HCT116 (cell line): ENCODE data around the gene PDCD6IP. TPM values are rescaled to one million over a fixed set of nuclear protein-coding genes. Genes with fewer than 3 reads are reported as not detected.

Experiments used
- ATAC-seq: fragments of 200-7000 bp; cut with Tn5 transposase; 2 replicates; pipeline ENCODE4 v1.9.1; 2020; ENCODE audit warnings: mild to moderate bottlenecking, moderate library complexity
- Bru-seq: library from RNA; stranded (reverse); fragments of 400-500 nt; gene quantifications from one replicate; lab custom pipeline; 2021; lab: Mats Ljungman, UMichigan
- BruChase-seq, 2 experiments: library from RNA; stranded (reverse); fragments of 400-500 nt; gene quantifications; one replicate each; lab custom pipeline; 2021; lab: Mats Ljungman, UMichigan
- BruUV-seq: library from RNA; stranded (reverse); fragments of 400-500 nt; replicated peaks from 2 replicates; lab custom pipeline; 2021; lab: Mats Ljungman, UMichigan
- CTCF ChIA-PET: fragments of 300-600 bp; sonication (Branson Sonifier 250); formaldehyde crosslinking; loops from one replicate; lab custom pipeline; 2021; ENCODE audit warnings: antibody characterized with exemption; lab: Charles Lee
- POLR2A ChIA-PET: fragments of 300-600, 350-600 bp; sonication (Branson Sonifier 250); formaldehyde crosslinking; loops from one replicate; lab custom pipeline; 2021; ENCODE audit warnings: antibody characterized with exemption; lab: Charles Lee
- RAD21 ChIA-PET, 2 experiments: fragments of 300-600 bp; sonication (Branson Sonifier 250); formaldehyde crosslinking; loops; one replicate each; lab custom pipeline; 2023; ENCODE audit warnings: low total read pairs in 2 of 2; ENCODE audit not compliant: uncharacterized antibody in 2 of 2, unreplicated experiment in 2 of 2, low non-redundant PET in 1 of 2; lab: Charles Lee
- DNase-seq: peaks from one replicate; pipeline ENCODE4 v3.0.0-alpha.2; 2010; ENCODE audit warnings: low read depth, low spot score
- H2AFZ ChIP-seq: fragments of 200-600 bp; shearing (Covaris generic), sonication (generic); 2 replicates; pipeline ENCODE4 v1.6.1; 2017; ENCODE audit warnings: low read depth, mixed run types, mixed read lengths, antibody characterized with exemption, low read length; ENCODE audit not compliant: poor library complexity, severe bottlenecking
- H3K27ac ChIP-seq: 2 replicates; pipeline ENCODE4 v1.5.1; 2012; ENCODE audit warnings: low read depth, low read length
- H3K27me3 ChIP-seq: fragments of 200-600 bp; sonication (generic); 2 replicates; pipeline ENCODE4 v1.6.1; 2016; ENCODE audit warnings: mixed run types, low read length, mixed read lengths; ENCODE audit not compliant: insufficient read depth
- H3K36me3 ChIP-seq, 2 experiments: fragments of 200-500 bp in 1 of 2; fragments of 200-600 bp in 1 of 2; sonication (Bioruptor generic) in 1 of 2; sonication (generic) in 1 of 2; 2 replicates each; pipeline versions ENCODE4 v1.5.1 to v1.6.1; 2014 to 2016; ENCODE audit warnings: low read length in 2 of 2, inconsistent platforms in 1 of 2, mixed read lengths in 1 of 2, mixed run types in 1 of 2; ENCODE audit not compliant: insufficient read depth in 2 of 2, control insufficient read depth in 1 of 2
- H3K4me1 ChIP-seq, 2 experiments: fragments of 200-600 bp in 1 of 2; sonication (generic) in 1 of 2; 2 replicates each; pipeline versions ENCODE4 v1.5.1 to v1.6.1; 2012 to 2017; ENCODE audit warnings: low read length in 2 of 2, inconsistent platforms in 1 of 2, mild to moderate bottlenecking in 1 of 2, mixed read lengths in 1 of 2, mixed run types in 1 of 2, moderate library complexity in 1 of 2; ENCODE audit not compliant: insufficient read depth in 2 of 2, control insufficient read depth in 1 of 2
- H3K4me2 ChIP-seq: fragments of 200-600 bp; sonication (generic); 2 replicates; pipeline ENCODE4 v1.6.1; 2017; ENCODE audit warnings: mixed run types, low read length, mixed read lengths
- H3K4me3 ChIP-seq, 2 experiments: fragments of 200-600 bp in 1 of 2; sonication (generic) in 1 of 2; replicated peaks in 1 of 2; 2 replicates each; pipeline ENCODE4 v1.5.1; 2011 to 2016; ENCODE audit warnings: low read length in 2 of 2, control low read depth in 1 of 2, low read depth in 1 of 2, mild to moderate bottlenecking in 1 of 2, mixed read lengths in 1 of 2, mixed run types in 1 of 2
- H3K79me2 ChIP-seq: fragments of 200-600 bp; sonication (generic); 2 replicates; pipeline ENCODE4 v1.6.1; 2017; ENCODE audit warnings: mild to moderate bottlenecking, mixed run types, low read length, moderate library complexity, mixed read lengths; ENCODE audit not compliant: insufficient read depth
- H3K9ac ChIP-seq: fragments of 200-600 bp; sonication (generic); 2 replicates; pipeline ENCODE4 v1.6.1; 2016; ENCODE audit warnings: low read length, mixed read lengths
- H3K9me2 ChIP-seq: fragments of 200-600 bp; sonication (generic), shearing (Covaris generic); 2 replicates; pipeline ENCODE4 v1.6.1; 2017; ENCODE audit warnings: mixed run types, mild to moderate bottlenecking, moderate library complexity; ENCODE audit not compliant: insufficient read depth
- H3K9me3 ChIP-seq, 2 experiments: fragments of 200-500 bp in 1 of 2; fragments of 200-600 bp in 1 of 2; sonication (Bioruptor generic) in 1 of 2; sonication (generic) in 1 of 2; 2 replicates each; pipeline ENCODE4 v1.6.1; 2014 to 2017; ENCODE audit warnings: low read length in 2 of 2, mixed read lengths in 2 of 2, inconsistent platforms in 1 of 2, low read depth in 1 of 2, mild to moderate bottlenecking in 1 of 2, mixed run types in 1 of 2, moderate library complexity in 1 of 2; ENCODE audit not compliant: control insufficient read depth in 1 of 2, insufficient read depth in 1 of 2
- H4K20me1 ChIP-seq: fragments of 200-600 bp; sonication (generic), shearing (Covaris generic); 2 replicates; pipeline ENCODE4 v1.6.1; 2017; ENCODE audit warnings: mixed run types, mild to moderate bottlenecking, moderate library complexity; ENCODE audit not compliant: insufficient read depth
- ATF3 ChIP-seq: IDR thresholded peaks from 2 replicates; pipeline ENCODE4 v1.6.1; 2012
- CEBPB ChIP-seq: IDR thresholded peaks from 2 replicates; pipeline ENCODE4 v1.6.1; 2012; ENCODE audit warnings: low read depth
- EGR1 ChIP-seq: IDR thresholded peaks from 2 replicates; pipeline ENCODE4 v1.6.1; 2012; ENCODE audit warnings: low read depth
- ELF1 ChIP-seq: IDR thresholded peaks from 2 replicates; pipeline ENCODE4 v1.6.1; 2012; ENCODE audit warnings: low read depth, borderline replicate concordance
- EZH2 ChIP-seq: fragments of 200-600 bp; sonication (generic); IDR thresholded peaks from 2 replicates; pipeline ENCODE4 v1.6.1; 2017; ENCODE audit warnings: antibody characterized with exemption, mixed run types
- EZH2phosphoT487 ChIP-seq: fragments of 200-600 bp; IDR thresholded peaks from 2 replicates; pipeline ENCODE4 v1.6.1; 2018; ENCODE audit warnings: antibody characterized with exemption, borderline replicate concordance
- FOSL1 ChIP-seq: IDR thresholded peaks from 2 replicates; pipeline ENCODE4 v1.6.1; 2012; ENCODE audit warnings: low read depth
- JUND ChIP-seq: IDR thresholded peaks from 2 replicates; pipeline ENCODE4 v1.6.1; 2012
- POLR2A ChIP-seq: IDR thresholded peaks from 2 replicates; pipeline ENCODE4 v1.7.0; 2011; ENCODE audit warnings: borderline replicate concordance; ENCODE audit not compliant: insufficient read depth, insufficient read length; ENCODE audit errors: extremely low read depth
- RAD21 ChIP-seq: IDR thresholded peaks from 2 replicates; pipeline ENCODE4 v1.6.1; 2012; ENCODE audit warnings: low read depth, mild to moderate bottlenecking
- SIN3A ChIP-seq: IDR thresholded peaks from 2 replicates; pipeline ENCODE4 v1.6.1; 2012; ENCODE audit warnings: low read depth
- SP1 ChIP-seq: IDR thresholded peaks from 2 replicates; pipeline ENCODE4 v1.6.1; 2012; ENCODE audit warnings: low read depth
- SRF ChIP-seq: IDR thresholded peaks from 2 replicates; pipeline ENCODE4 v1.6.1; 2012; ENCODE audit warnings: low read depth
- YY1 ChIP-seq: IDR thresholded peaks from 2 replicates; pipeline ENCODE4 v1.6.1; 2011; ENCODE audit warnings: low read length, low read depth, moderate library complexity, mild to moderate bottlenecking; ENCODE audit not compliant: insufficient replicate concordance; ENCODE audit errors: extremely low read depth
- ZBTB33 ChIP-seq: IDR thresholded peaks from 2 replicates; pipeline ENCODE4 v1.6.1; 2011; ENCODE audit warnings: mild to moderate bottlenecking, low read length, moderate library complexity; ENCODE audit not compliant: insufficient replicate concordance; ENCODE audit errors: extremely low read depth
- ZNF274 ChIP-seq: fragments of 200-500 bp; sonication (Bioruptor generic); IDR thresholded peaks from 2 replicates; pipeline ENCODE4 v1.6.1; 2014; ENCODE audit warnings: mild to moderate bottlenecking, low read depth, low read length, inconsistent platforms
- intact Hi-C: fragments of 100-400 bp; cut with micrococcal nuclease; formaldehyde crosslinking; loops from 2 replicates; pipeline ENCODE4 v1.10.0; 2022
- long read RNA-seq: library from polyadenylated mRNA; unstranded; transcript quantifications from one replicate; pipeline ENCODE4 v2.0.0, GENCODE V29; 2021; ENCODE audit not compliant: unreplicated experiment
- polyA plus RNA-seq: library from polyadenylated mRNA; unstranded; fragments of >200 nt; gene quantifications from 2 replicates; pipeline ENCODE4 v1.2.1, GENCODE V29; 2012; ENCODE audit warnings: missing spikeins
- total RNA-seq: library from RNA; stranded (reverse); gene quantifications from one replicate; pipeline ENCODE4 v1.2.1, GENCODE V29; 2021; ENCODE audit not compliant: unreplicated experiment
- TF ChIP-seq, protein P1 (sequence below), 3 experiments: fragments of 200-600 bp in 1 of 3; sonication (generic) in 1 of 3; IDR thresholded peaks in 2 of 3; conservative IDR thresholded peaks in 1 of 3; 2 replicates each; pipeline ENCODE4 v1.5.1; 2012 to 2017; ENCODE audit warnings: low read depth in 2 of 3, low read length in 2 of 3, antibody characterized with exemption in 1 of 3, borderline replicate concordance in 1 of 3, control low read depth in 1 of 3, mild to moderate bottlenecking in 1 of 3, mixed read lengths in 1 of 3, mixed run types in 1 of 3, moderate library complexity in 1 of 3; ENCODE audit not compliant: insufficient read depth in 1 of 3

The PDCD6IP gene, protein sequence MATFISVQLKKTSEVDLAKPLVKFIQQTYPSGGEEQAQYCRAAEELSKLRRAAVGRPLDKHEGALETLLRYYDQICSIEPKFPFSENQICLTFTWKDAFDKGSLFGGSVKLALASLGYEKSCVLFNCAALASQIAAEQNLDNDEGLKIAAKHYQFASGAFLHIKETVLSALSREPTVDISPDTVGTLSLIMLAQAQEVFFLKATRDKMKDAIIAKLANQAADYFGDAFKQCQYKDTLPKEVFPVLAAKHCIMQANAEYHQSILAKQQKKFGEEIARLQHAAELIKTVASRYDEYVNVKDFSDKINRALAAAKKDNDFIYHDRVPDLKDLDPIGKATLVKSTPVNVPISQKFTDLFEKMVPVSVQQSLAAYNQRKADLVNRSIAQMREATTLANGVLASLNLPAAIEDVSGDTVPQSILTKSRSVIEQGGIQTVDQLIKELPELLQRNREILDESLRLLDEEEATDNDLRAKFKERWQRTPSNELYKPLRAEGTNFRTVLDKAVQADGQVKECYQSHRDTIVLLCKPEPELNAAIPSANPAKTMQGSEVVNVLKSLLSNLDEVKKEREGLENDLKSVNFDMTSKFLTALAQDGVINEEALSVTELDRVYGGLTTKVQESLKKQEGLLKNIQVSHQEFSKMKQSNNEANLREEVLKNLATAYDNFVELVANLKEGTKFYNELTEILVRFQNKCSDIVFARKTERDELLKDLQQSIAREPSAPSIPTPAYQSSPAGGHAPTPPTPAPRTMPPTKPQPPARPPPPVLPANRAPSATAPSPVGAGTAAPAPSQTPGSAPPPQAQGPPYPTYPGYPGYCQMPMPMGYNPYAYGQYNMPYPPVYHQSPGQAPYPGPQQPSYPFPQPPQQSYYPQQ
- total RNA-seq = 241 TPM
- 114 and 133 TPM in 2 replicates for polyA plus RNA-seq
- Bru-seq, nascent RNA = percentile 93 among the genes with signal in this experiment
- percentile 94 among the genes with signal in this experiment for BruChase-seq, experiment 1, labeled RNA remaining after a 6-hour chase
- BruChase-seq, experiment 2, labeled RNA remaining after a 2-hour chase = percentile 90 among the genes with signal in this experiment
- long read RNA-seq, full-length matches to known transcripts = 75 of 165 reads
- long read RNA-seq, partial matches to known transcripts = 20 of 165 reads
- long read RNA-seq, other reads (novel, unspliced or antisense) = 70 of 165 reads

DNA sequence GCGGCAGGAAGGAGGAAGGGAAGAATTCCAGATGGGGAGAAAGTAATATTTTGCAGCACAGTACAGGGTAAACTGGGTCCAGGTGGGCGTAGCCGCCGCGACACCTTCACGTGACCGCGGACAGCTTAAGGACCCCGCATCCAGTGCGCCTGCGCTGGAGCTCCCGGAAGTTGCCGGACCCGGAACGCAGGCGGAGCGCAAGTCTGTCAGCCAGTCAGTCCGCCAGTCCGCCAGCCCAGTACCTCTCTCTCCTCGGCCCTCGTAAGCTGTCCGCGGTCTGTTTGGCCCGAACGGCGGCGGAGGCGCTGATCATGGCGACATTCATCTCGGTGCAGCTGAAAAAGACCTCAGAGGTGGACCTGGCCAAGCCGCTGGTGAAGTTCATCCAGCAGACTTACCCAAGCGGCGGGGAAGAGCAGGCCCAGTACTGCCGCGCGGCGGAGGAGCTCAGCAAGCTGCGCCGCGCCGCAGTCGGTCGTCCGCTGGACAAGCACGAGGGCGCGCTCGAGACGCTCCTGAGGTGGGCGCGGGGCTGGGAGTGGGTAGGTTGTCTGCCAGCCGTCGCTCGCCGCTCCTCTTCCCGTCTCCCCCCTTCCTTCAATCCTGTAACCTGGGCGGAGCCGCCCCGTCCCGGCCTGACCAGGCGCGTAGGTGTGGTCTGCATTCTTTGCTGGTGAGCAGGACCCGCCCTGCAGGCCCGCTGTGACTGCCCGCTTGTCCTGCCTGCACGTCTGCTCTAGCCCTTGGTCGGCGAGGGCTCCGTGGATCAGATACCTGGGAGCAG lies at the start of gene PDCD6IP:
Gene PDCD6IP (plus strand): TSS at position 213 of the 784 bp plus-strand sequence. CDS start 99 bp downstream, at position 312.
- H3K9me3 ChIP-seq = no peaks in the 10 kb centered on the region; a peak in 1 of 4 replicates
- H3K79me2 ChIP-seq = peaks cover 50% of the 10 kb centered on the region
- peaks cover 3 to 5% of the 10 kb centered on the region in 2 experiments; a peak in 2 of 4 replicates for H3K36me3 ChIP-seq
- H2AFZ ChIP-seq = peak within 1 kb of the TSS; percentile 59
- BruUV-seq = TSS peak; percentile 50
- no peaks in the 10 kb centered on the region for H3K27me3 ChIP-seq
- ChIA-PET CTCF (interaction anchor here (2.5 kb wide), 1 partner anchor 11 kb away, joined by 11 read pairs; no protein-coding TSS in a partner anchor), POLR2A (interaction anchor here (0.8 to 1.3 kb wide), 8 partner anchors 8 to 685 kb away, joined by 3 to 5 read pairs (median 3); partner anchors contain the start of gene CRTAP), RAD21 (no interaction called here)
- H3K27ac ChIP-seq = peak within 1 kb of the TSS; percentile 94
- intact Hi-C loops = loop anchor here (10.0 kb wide), 1 partner anchor 354 kb away; the partner anchor contains the start of gene UBP1
- H3K9me2 ChIP-seq = no peaks in the 10 kb centered on the region
- ATAC-seq = peak; percentile 93
- peak within 1 kb of the TSS; percentile 98 for H3K9ac ChIP-seq
- peak within 1 kb of the TSS; percentile 83 for H3K4me2 ChIP-seq
- peaks cover 3 to 20% of the 10 kb centered on the region in 2 experiments; a peak in 3 of 4 replicates for H3K4me1 ChIP-seq
- H3K4me3 ChIP-seq = peak within 1 kb of the TSS; percentile 81 to 96
- H4K20me1 ChIP-seq = no peaks in the 10 kb centered on the region
- DNase-seq = peak; percentile 87
- TF ChIP-seq EZH2 (no peak), EZH2phosphoT487 (no peak), YY1 (peak; percentile 73), SP1 (peak; percentile 34), FOSL1 (no peak), ZBTB33 (peak; percentile 34), EGR1 (peak; percentile 76), JUND (no peak), ELF1 (peak; percentile 68), CEBPB (no peak), RAD21 (no peak), ATF3 (no peak), SRF (peak; percentile 53; the same call in 1 of the 2 replicates), ZNF274 (no peak), SIN3A (peak; percentile 86), POLR2A (peak; percentile 63)
- TF ChIP-seq, protein P1, sequence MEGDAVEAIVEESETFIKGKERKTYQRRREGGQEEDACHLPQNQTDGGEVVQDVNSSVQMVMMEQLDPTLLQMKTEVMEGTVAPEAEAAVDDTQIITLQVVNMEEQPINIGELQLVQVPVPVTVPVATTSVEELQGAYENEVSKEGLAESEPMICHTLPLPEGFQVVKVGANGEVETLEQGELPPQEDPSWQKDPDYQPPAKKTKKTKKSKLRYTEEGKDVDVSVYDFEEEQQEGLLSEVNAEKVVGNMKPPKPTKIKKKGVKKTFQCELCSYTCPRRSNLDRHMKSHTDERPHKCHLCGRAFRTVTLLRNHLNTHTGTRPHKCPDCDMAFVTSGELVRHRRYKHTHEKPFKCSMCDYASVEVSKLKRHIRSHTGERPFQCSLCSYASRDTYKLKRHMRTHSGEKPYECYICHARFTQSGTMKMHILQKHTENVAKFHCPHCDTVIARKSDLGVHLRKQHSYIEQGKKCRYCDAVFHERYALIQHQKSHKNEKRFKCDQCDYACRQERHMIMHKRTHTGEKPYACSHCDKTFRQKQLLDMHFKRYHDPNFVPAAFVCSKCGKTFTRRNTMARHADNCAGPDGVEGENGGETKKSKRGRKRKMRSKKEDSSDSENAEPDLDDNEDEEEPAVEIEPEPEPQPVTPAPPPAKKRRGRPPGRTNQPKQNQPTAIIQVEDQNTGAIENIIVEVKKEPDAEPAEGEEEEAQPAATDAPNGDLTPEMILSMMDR (IDR thresholded peaks at IDR 0.05 in 2 of 3, conservative IDR thresholded peaks at IDR 0.05 in 1 of 3; ENCODE audit: borderline replicate concordance in 1 of 3, insufficient read depth in 1 of 3, low read depth in 2 of 3, low read length in 2 of 3) = no peak
